H9 (cell line): ENCODE measurements around the gene AIG1. TPM values are rescaled to one million over a fixed set of nuclear protein-coding genes. Genes with fewer than 3 reads are reported as not detected.

Experiments used
- DNase-seq: peaks from one replicate; pipeline ENCODE4 v3.0.0-alpha.2; 2017
- H2AFZ ChIP-seq: one replicate; pipeline ENCODE4 v1.6.1; 2013; ENCODE audit warnings: mild to moderate bottlenecking, low read length, control low read depth, moderate library complexity
- H2AK5ac ChIP-seq: 2 replicates; pipeline ENCODE4 v1.6.1; 2013; ENCODE audit warnings: low read length, control low read depth, mixed read lengths; ENCODE audit not compliant: insufficient read length
- H2BK120ac ChIP-seq: one replicate; pipeline ENCODE4 v1.6.1; 2013; ENCODE audit warnings: low read depth, mild to moderate bottlenecking, low read length, control low read depth, inconsistent platforms; ENCODE audit not compliant: poor library complexity, severe bottlenecking
- H2BK12ac ChIP-seq: 2 replicates; pipeline ENCODE4 v1.6.1; 2013; ENCODE audit warnings: low read length, control low read depth, mixed read lengths, low read depth; ENCODE audit not compliant: insufficient read length
- H2BK15ac ChIP-seq: 2 replicates; pipeline ENCODE4 v1.6.1; 2013; ENCODE audit warnings: low read depth, low read length, control low read depth
- H2BK20ac ChIP-seq: one replicate; pipeline ENCODE4 v1.6.1; 2013; ENCODE audit warnings: low read depth, mild to moderate bottlenecking, low read length, control low read depth, inconsistent platforms; ENCODE audit not compliant: poor library complexity, severe bottlenecking
- H2BK5ac ChIP-seq: 2 replicates; pipeline ENCODE4 v1.6.1; 2013; ENCODE audit warnings: low read length, control low read depth, mixed read lengths; ENCODE audit not compliant: insufficient read length
- H3K14ac ChIP-seq: 2 replicates; pipeline ENCODE4 v1.6.1; 2013; ENCODE audit warnings: low read length, control low read depth; ENCODE audit not compliant: insufficient read depth
- H3K18ac ChIP-seq: 2 replicates; pipeline ENCODE4 v1.6.1; 2013; ENCODE audit warnings: low read depth, mild to moderate bottlenecking, mixed read lengths, low read length, control low read depth; ENCODE audit not compliant: insufficient read length
- H3K23ac ChIP-seq: 2 replicates; pipeline ENCODE4 v1.6.1; 2013; ENCODE audit warnings: low read length, control low read depth, mixed read lengths, low read depth; ENCODE audit not compliant: insufficient read length
- H3K23me2 ChIP-seq: 2 replicates; pipeline ENCODE4 v1.6.1; 2013; ENCODE audit warnings: low read depth, mild to moderate bottlenecking, mixed read lengths, low read length, control low read depth; ENCODE audit not compliant: insufficient read length, poor library complexity, severe bottlenecking
- H3K27ac ChIP-seq: 2 replicates; pipeline ENCODE4 v1.5.1; 2013; ENCODE audit warnings: low read length, control low read depth, mixed read lengths, low read depth; ENCODE audit not compliant: insufficient read length
- H3K27me3 ChIP-seq: 2 replicates; pipeline ENCODE4 v1.6.1; 2013; ENCODE audit warnings: low read length, control low read depth, inconsistent platforms; ENCODE audit not compliant: insufficient read depth
- H3K4ac ChIP-seq: 2 replicates; pipeline ENCODE4 v1.6.1; 2013; ENCODE audit warnings: low read depth, mild to moderate bottlenecking, control low read depth, inconsistent platforms, low read length, moderate library complexity
- H3K4me1 ChIP-seq: 2 replicates; pipeline ENCODE4 v1.6.1; 2013; ENCODE audit warnings: low read length, control low read depth, inconsistent platforms; ENCODE audit not compliant: insufficient read depth
- H3K4me2 ChIP-seq: 2 replicates; pipeline ENCODE4 v1.6.1; 2013; ENCODE audit warnings: low read length, control low read depth, mixed read lengths; ENCODE audit not compliant: insufficient read length, insufficient read depth
- H3K56ac ChIP-seq: 2 replicates; pipeline ENCODE4 v1.6.1; 2013; ENCODE audit warnings: low read depth, mild to moderate bottlenecking, mixed read lengths, low read length, control low read depth; ENCODE audit not compliant: insufficient read length
- H3K79me1 ChIP-seq: 2 replicates; pipeline ENCODE4 v1.6.1; 2013; ENCODE audit warnings: low read depth, mild to moderate bottlenecking, moderate library complexity, low read length, control low read depth, inconsistent platforms; ENCODE audit not compliant: insufficient read depth, poor library complexity, severe bottlenecking
- H3K79me2 ChIP-seq: 2 replicates; pipeline ENCODE4 v1.6.1; 2013; ENCODE audit warnings: low read length, control low read depth, inconsistent platforms; ENCODE audit not compliant: insufficient read depth
- H3K9ac ChIP-seq: 2 replicates; pipeline ENCODE4 v1.6.1; 2013; ENCODE audit warnings: low read length, control low read depth, mixed read lengths; ENCODE audit not compliant: insufficient read length; ENCODE audit errors: extremely low read depth
- H3K9me3 ChIP-seq: one replicate; pipeline ENCODE4 v1.6.1; 2013; ENCODE audit warnings: low read depth, low read length, inconsistent platforms; ENCODE audit not compliant: control insufficient read depth
- H3T11ph ChIP-seq: one replicate; pipeline ENCODE4 v1.6.1; 2013; ENCODE audit warnings: mild to moderate bottlenecking, low read length, control low read depth, inconsistent platforms
- H4K20me1 ChIP-seq: one replicate; pipeline ENCODE4 v1.6.1; 2013; ENCODE audit not compliant: control insufficient read depth, insufficient read length, insufficient read depth
- H4K5ac ChIP-seq: 2 replicates; pipeline ENCODE4 v1.6.1; 2013; ENCODE audit warnings: low read depth, mild to moderate bottlenecking, mixed read lengths, low read length, control low read depth; ENCODE audit not compliant: insufficient read length
- H4K8ac ChIP-seq: replicated peaks from 2 replicates; pipeline ENCODE4 v1.6.1; 2013; ENCODE audit warnings: low read length, control low read depth, mixed read lengths, low read depth; ENCODE audit not compliant: insufficient read length
- H4K91ac ChIP-seq: 2 replicates; pipeline ENCODE4 v1.6.1; 2013; ENCODE audit warnings: low read depth, mild to moderate bottlenecking, moderate library complexity, mixed read lengths, low read length, control low read depth; ENCODE audit not compliant: insufficient read length
- H3K27ac Mint-ChIP-seq, 3 experiments: 2 replicates in 2 of 3; 3 replicates in 1 of 3; pipeline ENCODE4 v1.8.0; 2020 to 2021; ENCODE audit warnings: mixed read lengths in 3 of 3, mild to moderate bottlenecking in 1 of 3, moderate library complexity in 1 of 3
- H3K27me3 Mint-ChIP-seq: 2 replicates; pipeline ENCODE4 v1.8.0; 2021; ENCODE audit warnings: low read depth, mild to moderate bottlenecking, moderate library complexity, mixed read lengths
- H3K36me3 Mint-ChIP-seq, 3 experiments: 2 replicates in 2 of 3; 3 replicates in 1 of 3; pipeline ENCODE4 v1.8.0; 2020 to 2021; ENCODE audit warnings: low read depth in 3 of 3, mixed read lengths in 3 of 3; ENCODE audit not compliant: insufficient read depth in 1 of 3
- H3K4me1 Mint-ChIP-seq, 2 experiments: 2 replicates each; pipeline ENCODE4 v1.8.0; 2020; ENCODE audit warnings: mixed read lengths in 2 of 2
- H3K4me3 Mint-ChIP-seq, 2 experiments: 2 replicates in 1 of 2; 3 replicates in 1 of 2; pipeline ENCODE4 v1.8.0; 2020 to 2021; ENCODE audit warnings: mild to moderate bottlenecking in 2 of 2, mixed read lengths in 2 of 2, moderate library complexity in 1 of 2
- H3K9me3 Mint-ChIP-seq, 2 experiments: 2 replicates in 1 of 2; 3 replicates in 1 of 2; pipeline ENCODE4 v1.8.0; 2020; ENCODE audit warnings: mild to moderate bottlenecking in 2 of 2, mixed read lengths in 2 of 2, moderate library complexity in 1 of 2
- WGBS: extraction: QIAGEN DNeasy Blood & Tissue Kit; methylation state at CpG from one replicate; pipeline ENCODE4 v1.1.7; 2013; ENCODE audit warnings: missing lambda C conversion rate, low lambda C conversion rate, mixed read lengths; ENCODE audit not compliant: insufficient read length; ENCODE audit errors: extremely low coverage; 5-methylcytosine and 5-hydroxymethylcytosine counted together
- total RNA-seq: library from RNA; stranded (reverse); gene quantifications from 2 replicates; pipeline ENCODE4 v1.2.1, GENCODE V29; 2021
- TF ChIP-seq, protein P1 (sequence below): fragments of 200-600 bp; sonication (generic); conservative IDR thresholded peaks from 3 replicates; pipeline ENCODE4 v1.8.0; 2021; ENCODE audit warnings: antibody characterized with exemption, mild to moderate bottlenecking

The AIG1 gene
- total RNA-seq, 1 experiment from 2014 or later: 44.6 TPM

DNA sequence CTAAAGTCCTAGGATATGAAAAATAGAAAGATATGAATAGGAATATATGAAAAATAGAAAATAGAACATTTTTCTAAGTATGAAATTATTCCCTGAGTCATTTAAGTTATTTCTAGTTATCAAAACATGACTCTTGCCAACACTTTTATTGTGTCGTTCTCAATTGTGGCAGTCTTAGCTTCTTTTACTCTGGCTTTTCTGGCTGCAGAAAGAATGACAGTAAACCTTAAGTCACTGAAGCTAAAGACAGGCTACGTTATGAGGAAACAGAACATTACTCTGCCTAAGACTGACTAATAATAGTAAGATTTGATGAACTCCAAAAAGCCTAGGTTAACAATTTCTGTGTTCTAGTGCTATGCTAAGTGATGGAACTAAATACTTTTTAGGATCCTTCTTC, 74.6 kb downstream of the AIG1 start:
- Histone ChIP-seq H4K20me1 (no peaks in the 10 kb centered on the region), H3K4me1 (no peaks in the 10 kb centered on the region), H3K79me1 (no peaks in the 10 kb centered on the region), H4K5ac (no peak overlapping the region), H2AFZ (no peak overlapping the region), H4K8ac (no peak overlapping the region), H3K23me2 (no peaks in the 10 kb centered on the region), H3K9me3 (peaks cover 4% of the 10 kb centered on the region), H3K56ac (no peak overlapping the region), H2BK120ac (no peak overlapping the region), H4K91ac (no peak overlapping the region), H3K23ac (no peak overlapping the region), H3K4me2 (no peak overlapping the region), H3K27me3 (no peaks in the 10 kb centered on the region), H3K4ac (no peak overlapping the region), H3K27ac (no peak overlapping the region), H2BK20ac (no peak overlapping the region), H3K79me2 (no peaks in the 10 kb centered on the region), H2BK5ac (no peak overlapping the region), H3K9ac (no peak overlapping the region), H2AK5ac (no peak overlapping the region), H2BK15ac (no peak overlapping the region), H3K18ac (no peak overlapping the region), H3K14ac (no peak overlapping the region), H2BK12ac (no peak overlapping the region), H3T11ph (no peak overlapping the region)
- no peak overlapping the region for H3K4me3 Mint-ChIP-seq
- H3K36me3 Mint-ChIP-seq: peaks cover 17 to 31% (median 18%) of the 10 kb centered on the region in 3 experiments
- H3K27me3 Mint-ChIP-seq: no peaks in the 10 kb centered on the region
- peaks cover 10 to 12% of the 10 kb centered on the region in 2 experiments for H3K9me3 Mint-ChIP-seq
- no CpG with 5 or more reads among the region's 2 CpGs for WGBS
- no peak for DNase-seq
- TF ChIP-seq, protein P1, sequence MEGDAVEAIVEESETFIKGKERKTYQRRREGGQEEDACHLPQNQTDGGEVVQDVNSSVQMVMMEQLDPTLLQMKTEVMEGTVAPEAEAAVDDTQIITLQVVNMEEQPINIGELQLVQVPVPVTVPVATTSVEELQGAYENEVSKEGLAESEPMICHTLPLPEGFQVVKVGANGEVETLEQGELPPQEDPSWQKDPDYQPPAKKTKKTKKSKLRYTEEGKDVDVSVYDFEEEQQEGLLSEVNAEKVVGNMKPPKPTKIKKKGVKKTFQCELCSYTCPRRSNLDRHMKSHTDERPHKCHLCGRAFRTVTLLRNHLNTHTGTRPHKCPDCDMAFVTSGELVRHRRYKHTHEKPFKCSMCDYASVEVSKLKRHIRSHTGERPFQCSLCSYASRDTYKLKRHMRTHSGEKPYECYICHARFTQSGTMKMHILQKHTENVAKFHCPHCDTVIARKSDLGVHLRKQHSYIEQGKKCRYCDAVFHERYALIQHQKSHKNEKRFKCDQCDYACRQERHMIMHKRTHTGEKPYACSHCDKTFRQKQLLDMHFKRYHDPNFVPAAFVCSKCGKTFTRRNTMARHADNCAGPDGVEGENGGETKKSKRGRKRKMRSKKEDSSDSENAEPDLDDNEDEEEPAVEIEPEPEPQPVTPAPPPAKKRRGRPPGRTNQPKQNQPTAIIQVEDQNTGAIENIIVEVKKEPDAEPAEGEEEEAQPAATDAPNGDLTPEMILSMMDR: no peak
- H3K4me1 Mint-ChIP-seq: no peaks in the 10 kb centered on the region
- no peak overlapping the region for H3K27ac Mint-ChIP-seq
